Measurements from ENCODE around the gene ZNF581. TPM values are rescaled to one million over a fixed set of nuclear protein-coding genes. Genes with fewer than 3 reads are reported as not detected.

The ZNF581 gene
- total RNA-seq, 4 donors from 2014 or later = 11.8 to 20.2 (median 14.0) TPM

DNA sequence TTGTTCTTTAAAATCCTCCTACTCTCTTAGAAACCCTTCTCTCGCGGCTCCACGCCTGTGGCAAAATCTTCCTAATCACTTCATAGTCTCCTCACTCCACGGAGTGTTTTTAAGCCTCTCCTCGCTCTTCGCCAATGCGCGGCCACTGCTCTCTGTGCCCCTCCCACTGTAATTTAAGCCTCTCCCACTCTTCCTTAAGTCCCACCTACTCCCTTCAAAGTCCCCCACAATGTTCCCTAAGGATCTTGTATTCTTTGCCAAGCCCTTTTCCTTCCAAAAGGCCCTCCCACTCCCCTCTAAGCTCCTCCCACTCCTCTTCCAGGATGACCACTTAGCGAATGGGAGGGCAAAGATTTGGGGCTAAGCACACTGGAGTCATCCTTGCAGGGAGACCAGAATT lies 45.4 kb upstream of the ZNF581 start:
- Histone ChIP-seq H3K27me3 (no peaks in the 10 kb centered on the region), H3K36me3 (peaks cover 0 to 53% (median 7%) of the 10 kb centered on the region in 3 donors), H3K4me1 (peaks cover 18 to 40% (median 18%) of the 10 kb centered on the region in 3 donors), H3K4me3 (no peak overlapping the region), H3K27ac (peak overlapping the region in 2 of 4 donors; percentile 96 to 97), H3K9me3 (no peaks in the 10 kb centered on the region)
- no peak for DNase-seq
- TF ChIP-seq, protein P1, sequence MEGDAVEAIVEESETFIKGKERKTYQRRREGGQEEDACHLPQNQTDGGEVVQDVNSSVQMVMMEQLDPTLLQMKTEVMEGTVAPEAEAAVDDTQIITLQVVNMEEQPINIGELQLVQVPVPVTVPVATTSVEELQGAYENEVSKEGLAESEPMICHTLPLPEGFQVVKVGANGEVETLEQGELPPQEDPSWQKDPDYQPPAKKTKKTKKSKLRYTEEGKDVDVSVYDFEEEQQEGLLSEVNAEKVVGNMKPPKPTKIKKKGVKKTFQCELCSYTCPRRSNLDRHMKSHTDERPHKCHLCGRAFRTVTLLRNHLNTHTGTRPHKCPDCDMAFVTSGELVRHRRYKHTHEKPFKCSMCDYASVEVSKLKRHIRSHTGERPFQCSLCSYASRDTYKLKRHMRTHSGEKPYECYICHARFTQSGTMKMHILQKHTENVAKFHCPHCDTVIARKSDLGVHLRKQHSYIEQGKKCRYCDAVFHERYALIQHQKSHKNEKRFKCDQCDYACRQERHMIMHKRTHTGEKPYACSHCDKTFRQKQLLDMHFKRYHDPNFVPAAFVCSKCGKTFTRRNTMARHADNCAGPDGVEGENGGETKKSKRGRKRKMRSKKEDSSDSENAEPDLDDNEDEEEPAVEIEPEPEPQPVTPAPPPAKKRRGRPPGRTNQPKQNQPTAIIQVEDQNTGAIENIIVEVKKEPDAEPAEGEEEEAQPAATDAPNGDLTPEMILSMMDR (IDR thresholded peaks at IDR 0.05) = no peak
- TF ChIP-seq POLR2A (IDR thresholded peaks at IDR 0.05) = no peak
- 80 to 89% methylated on average over 9 of the region's 9 CpGs for WGBS, 2 donors
- intact Hi-C loops (cut with DNase I) = no loop called here

DNA sequence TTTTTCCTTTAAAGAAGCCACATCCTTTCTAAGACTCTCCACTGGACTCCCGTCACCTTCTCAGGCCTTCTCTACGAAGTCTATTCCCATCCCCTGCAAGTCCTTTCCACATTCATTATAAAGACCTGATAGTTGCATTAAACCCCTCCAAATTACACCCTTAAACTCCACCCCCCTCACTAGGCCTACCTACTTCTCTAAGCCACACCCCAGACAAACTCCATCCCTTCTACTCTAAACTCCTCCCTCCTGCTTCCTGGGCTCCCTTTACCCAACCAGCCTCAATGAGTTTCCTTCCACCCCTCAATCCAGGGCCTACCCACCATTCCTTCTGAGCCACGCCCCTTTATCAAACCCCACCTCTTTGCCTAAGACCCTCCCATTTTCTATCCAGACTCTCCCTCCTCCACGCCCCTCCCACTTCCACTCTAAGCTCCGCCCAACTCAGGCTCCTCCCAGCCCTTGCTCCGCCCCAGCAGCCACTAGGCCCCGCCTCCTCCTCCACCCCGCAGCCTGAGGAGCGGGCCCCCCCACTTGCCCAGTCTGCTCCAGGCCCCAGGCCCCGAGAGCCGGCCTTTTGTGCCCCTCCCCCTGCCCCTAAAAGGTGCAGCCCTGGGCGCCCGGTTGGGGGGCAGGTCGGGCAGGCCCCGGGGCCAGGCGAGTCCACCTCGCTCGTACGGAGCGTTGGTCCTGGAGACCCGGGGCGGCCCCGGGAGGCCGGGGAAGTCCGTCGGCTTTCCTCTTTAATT lies 44.6 kb upstream of the ZNF581 start:
- peak overlapping the region; percentile 96 to 99 (median 98) for H3K27ac ChIP-seq
- H3K27me3 ChIP-seq = no peaks in the 10 kb centered on the region
- H3K9me3 ChIP-seq = no peaks in the 10 kb centered on the region
- WGBS, 2 donors = 25 to 28% methylated on average over 5 to 7 of the region's 26 CpGs
- peak overlapping the region; percentile 81 to 85 (median 84) for H3K4me3 ChIP-seq
- H3K36me3 ChIP-seq = peaks cover 0 to 45% (median 7%) of the 10 kb centered on the region in 3 donors
- intact Hi-C loops (cut with DNase I) = no loop called here
- H3K4me1 ChIP-seq = peaks cover 18 to 49% (median 18%) of the 10 kb centered on the region in 3 donors
- peak; percentile 83 for DNase-seq
- TF ChIP-seq, protein P1 (IDR thresholded peaks at IDR 0.05) = no peak
- TF ChIP-seq POLR2A (IDR thresholded peaks at IDR 0.05) = peak in 1 of 4 donors; percentile 52

- no peaks in the 10 kb centered on the region for H3K9me3 ChIP-seq
- peaks cover 0 to 45% (median 7%) of the 10 kb centered on the region in 3 donors for H3K36me3 ChIP-seq
- 0% methylated on average over 17 to 18 of the region's 23 CpGs for WGBS, 2 donors
- peaks cover 19 to 54% (median 24%) of the 10 kb centered on the region in 3 donors for H3K4me1 ChIP-seq
- peak within 1 kb of the TSS; percentile 81 to 85 (median 84) for H3K4me3 ChIP-seq
- intact Hi-C loops (cut with DNase I) = no loop called here
- H3K27ac ChIP-seq = peak within 1 kb of the TSS; percentile 96 to 99 (median 98)
- DNase-seq = peak; percentile 88
- no peaks in the 10 kb centered on the region for H3K27me3 ChIP-seq
- TF ChIP-seq, protein P1 (IDR thresholded peaks at IDR 0.05) = no peak
- TF ChIP-seq POLR2A (IDR thresholded peaks at IDR 0.05) = no peak
These were observed 44.0 kb upstream of the ZNF581 start, which contains the start of gene FIZ1 for GRCh38 chr19:55599468-55599841. Gene FIZ1 (minus strand): TSS chr19:55599517. CDS start chr19:55597865, 1,652 bp downstream.

- H3K27me3 ChIP-seq = no peaks in the 10 kb centered on the region
- DNase-seq = peak; percentile 72
- H3K4me3 ChIP-seq = peak within 1 kb of the TSS; percentile 81 to 85 (median 84)
- peaks cover 25 to 60% (median 28%) of the 10 kb centered on the region in 3 donors for H3K4me1 ChIP-seq
- TF ChIP-seq, protein P1 (IDR thresholded peaks at IDR 0.05) = peak in 1 of 6 experiments; percentile 8
- no peak for TF ChIP-seq POLR2A (IDR thresholded peaks at IDR 0.05)
- H3K36me3 ChIP-seq = peaks cover 0 to 40% (median 7%) of the 10 kb centered on the region in 3 donors
- 0% methylated on average over 10 to 12 of the region's 97 CpGs for WGBS, 2 donors
- no peaks in the 10 kb centered on the region for H3K9me3 ChIP-seq
- intact Hi-C loops (cut with DNase I) = no loop called here
- peak within 1 kb of the TSS; percentile 96 to 99 (median 98) for H3K27ac ChIP-seq
These were observed 43.4 kb upstream of the ZNF581 start, which contains the start of gene ZNF524 for GRCh38 chr19:55599842-55600661. Gene ZNF524 (plus strand): TSS chr19:55600288. CDS start chr19:55602113, 1,825 bp downstream.

Measured in esophagus squamous epithelium (tissue), 5 donors.